ENCODE measurements around the gene RPL36AL.
A peak's percentile ranks its signal among the peaks of the same experiment; 100 is the strongest.
"Not testable (repeated sequence)": the region's sequence is repeated elsewhere in the genome, so short reads cannot be mapped to it uniquely, and the experiment has no call there.

The RPL36AL gene

DNA sequence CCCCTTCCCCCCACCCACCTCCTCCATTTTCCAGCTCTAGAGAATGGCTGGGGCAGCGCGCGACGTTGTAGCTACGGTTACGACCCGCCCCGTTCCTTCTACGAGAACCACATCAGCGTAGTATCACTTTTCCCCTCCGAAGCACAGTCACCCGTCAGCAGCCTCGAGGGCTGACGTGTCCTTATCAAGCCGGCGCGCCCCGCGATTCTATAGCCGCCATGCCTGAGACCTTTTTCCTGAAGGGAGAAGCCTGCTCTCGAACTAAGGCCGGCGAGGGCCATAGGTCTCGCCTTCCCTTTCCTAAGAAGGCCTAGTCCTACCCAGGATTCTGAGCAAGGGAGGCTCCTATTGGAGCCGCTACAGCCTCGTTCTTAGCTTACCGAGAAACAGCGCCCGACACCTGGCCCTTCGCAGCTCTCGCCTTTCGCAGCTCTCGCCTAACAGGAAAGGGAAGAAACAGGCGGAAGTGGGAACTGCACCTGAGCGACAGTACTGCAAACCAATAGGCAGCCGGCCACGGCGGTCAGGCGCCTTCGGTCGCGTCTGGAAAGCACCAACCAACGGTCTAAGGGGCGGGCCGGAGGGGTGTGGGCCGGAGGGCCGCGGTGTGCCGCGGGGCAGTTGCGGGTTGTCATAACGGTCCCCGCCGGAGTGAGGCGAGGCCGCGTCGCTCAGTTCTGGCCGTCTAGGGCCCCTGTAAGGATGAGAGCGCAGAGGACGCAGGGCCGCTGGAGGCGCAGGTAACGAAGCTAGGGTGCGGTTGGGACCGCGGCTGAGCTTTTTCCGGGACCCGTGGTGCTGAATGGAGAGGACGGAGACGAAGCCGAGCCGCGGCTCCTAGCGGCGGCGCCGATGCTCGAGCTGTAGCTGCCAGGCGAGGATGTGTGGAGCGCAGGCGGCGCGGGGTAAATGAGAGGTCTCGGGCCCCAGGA is at the start of gene RPL36AL, which contains the start of gene MGAT2:
Gene RPL36AL, minus strand, starts transcription at position 445 of the 932 bp plus-strand sequence. CDS start 1,522 bp downstream, outside the sequence.
Gene MGAT2, plus strand, starts transcription at position 618 of the 932 bp plus-strand sequence. CDS start 470 bp downstream, outside the sequence.
- DNase-seq (ENCODE audit: low read depth) = peak; percentile 91

DNA sequence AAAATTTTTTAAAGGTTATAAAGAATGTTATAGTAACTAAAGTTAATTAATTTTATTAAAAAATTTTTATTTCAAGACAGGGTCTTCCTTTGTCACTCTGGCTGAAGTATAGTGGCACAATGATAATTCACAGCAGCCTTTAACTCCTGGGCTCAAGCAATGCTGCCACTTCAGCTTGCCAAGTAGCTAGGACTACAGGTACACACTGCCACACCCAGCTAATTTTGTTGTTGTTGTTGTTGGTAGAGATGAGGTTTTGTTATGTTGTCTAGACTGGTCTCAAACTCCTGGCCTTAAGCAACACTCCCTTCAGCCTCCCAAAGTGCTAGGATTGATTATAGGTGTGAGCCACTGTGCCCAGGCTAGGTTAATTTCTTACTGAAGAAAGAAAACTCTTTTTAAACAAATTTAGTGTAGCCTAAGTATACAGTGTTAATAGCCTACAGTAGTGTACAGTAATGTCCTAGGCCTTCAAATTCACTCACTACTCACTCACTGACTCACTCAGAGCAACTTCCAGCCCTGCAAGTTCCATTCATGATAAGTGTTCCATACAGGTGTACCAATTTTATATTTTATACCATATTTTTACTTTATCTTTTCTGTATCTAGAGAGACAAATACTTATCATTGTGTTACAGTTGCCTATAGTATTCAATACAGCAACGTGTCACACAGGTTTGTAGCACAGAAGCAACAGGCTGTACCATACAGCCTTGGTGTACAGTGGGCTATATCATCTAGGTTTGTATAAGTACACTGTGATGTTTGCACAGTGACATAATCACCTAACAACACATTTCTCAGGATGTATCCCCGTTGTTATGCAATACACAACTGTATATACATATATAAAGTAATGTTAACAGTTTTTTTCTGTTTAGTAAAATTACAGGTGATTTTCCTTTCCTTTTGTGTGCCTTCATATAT is 39.4 kb upstream of the RPL36AL start:
- no peak for DNase-seq (ENCODE audit: low read depth)

DNA sequence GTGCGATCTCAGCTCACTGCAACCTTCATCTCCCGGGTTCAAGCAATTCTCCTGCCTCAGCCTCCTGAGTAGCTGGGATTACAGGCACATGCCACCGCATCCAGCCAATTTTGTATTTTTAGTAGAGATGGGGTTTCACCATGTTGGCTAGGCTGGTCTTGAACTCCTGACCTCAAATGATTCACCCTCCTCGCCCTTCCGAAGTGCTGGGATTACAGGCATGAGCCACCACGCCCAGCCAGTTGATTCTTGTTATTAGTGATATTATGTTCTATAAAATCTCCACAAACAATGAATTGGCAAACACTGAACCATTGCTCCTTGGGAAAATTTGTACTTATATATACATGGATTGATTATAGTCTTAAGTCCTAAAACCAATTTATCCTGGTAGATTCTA is 37.1 kb upstream of the RPL36AL start:
- not testable (repeated sequence) for DNase-seq (ENCODE audit: low read depth)

DNA sequence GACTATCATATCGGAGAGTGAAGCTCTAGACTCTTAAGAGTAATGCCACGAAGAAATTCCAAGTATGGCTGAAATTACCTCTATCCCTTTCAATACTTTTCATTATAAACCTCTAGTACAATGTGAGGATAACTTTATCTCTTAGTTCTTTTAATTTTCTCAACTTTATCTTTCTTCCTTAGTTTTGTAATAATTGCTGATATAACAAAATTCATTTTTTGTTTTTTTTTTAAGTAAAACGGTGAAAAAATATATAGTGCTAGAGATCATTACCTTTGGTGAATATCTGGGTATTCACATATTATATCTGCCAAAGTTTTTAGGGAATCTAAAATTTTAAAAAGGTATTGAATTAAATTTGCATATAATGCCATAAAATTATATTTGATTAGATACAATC is 34.1 kb upstream of the RPL36AL start:
- no peak for DNase-seq (ENCODE audit: low read depth)

DNA sequence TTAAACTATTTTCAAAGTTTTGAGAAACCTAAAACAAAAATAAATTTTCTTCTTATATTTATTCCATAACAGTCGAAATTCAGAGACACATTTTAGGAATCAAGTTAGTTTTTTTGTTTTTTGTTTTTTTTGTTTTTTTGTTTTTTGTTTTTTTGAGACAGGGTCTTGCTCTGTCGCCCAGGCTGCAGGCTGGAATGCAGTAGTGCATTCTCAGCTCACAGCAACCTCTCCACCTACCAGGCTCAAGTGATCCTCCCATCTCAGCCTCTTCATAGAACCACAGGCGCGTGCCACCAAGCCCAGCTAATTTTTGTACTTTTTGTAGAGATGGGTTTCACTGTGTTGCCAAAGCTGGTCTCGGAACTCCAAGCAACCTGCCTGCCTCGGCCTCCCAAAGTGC is 33.1 kb upstream of the RPL36AL start:
- no peak for DNase-seq (ENCODE audit: low read depth)

DNA sequence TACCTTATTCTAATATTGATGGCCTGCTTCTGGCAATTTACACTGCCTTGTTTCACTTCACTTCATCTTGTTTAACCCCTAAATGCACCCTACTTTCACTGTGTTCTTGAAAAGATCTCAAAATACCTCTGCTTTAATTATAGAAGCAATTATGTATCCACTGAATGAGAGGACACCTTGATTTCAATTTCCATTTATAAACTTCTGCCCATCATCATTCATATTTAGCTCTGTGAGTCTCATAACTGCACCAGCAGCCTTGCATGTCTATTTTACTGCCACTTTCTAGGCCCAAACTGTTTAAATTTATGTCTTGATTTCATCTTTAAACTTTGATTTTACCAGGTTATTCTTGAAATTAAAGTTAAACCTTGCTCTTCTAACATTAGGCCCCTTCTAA is 21.7 kb upstream of the RPL36AL start:
- no peak for DNase-seq (ENCODE audit: low read depth)

DNA sequence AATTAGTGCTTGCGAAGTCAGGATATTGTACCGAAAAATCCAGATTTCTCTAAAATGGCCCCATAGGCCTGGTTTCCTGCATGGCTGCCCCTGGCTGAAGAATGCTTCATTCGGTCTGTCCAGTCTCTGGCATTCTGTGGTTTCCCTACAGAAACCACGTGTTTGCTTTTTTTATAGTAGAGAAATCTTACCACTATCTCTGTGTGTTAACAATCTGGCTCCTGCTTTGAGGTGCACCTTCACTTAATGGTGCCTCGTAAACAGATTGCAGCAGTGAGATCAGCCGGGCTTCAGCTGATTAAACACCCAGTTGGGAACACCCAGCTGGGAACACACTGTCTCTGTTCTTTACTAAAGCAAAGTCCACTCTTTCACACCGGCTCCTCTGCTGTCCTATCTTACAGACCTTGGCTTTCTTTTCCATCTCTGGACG is 21.3 kb upstream of the RPL36AL start:
- DNase-seq (ENCODE audit: low read depth) = no peak

DNA sequence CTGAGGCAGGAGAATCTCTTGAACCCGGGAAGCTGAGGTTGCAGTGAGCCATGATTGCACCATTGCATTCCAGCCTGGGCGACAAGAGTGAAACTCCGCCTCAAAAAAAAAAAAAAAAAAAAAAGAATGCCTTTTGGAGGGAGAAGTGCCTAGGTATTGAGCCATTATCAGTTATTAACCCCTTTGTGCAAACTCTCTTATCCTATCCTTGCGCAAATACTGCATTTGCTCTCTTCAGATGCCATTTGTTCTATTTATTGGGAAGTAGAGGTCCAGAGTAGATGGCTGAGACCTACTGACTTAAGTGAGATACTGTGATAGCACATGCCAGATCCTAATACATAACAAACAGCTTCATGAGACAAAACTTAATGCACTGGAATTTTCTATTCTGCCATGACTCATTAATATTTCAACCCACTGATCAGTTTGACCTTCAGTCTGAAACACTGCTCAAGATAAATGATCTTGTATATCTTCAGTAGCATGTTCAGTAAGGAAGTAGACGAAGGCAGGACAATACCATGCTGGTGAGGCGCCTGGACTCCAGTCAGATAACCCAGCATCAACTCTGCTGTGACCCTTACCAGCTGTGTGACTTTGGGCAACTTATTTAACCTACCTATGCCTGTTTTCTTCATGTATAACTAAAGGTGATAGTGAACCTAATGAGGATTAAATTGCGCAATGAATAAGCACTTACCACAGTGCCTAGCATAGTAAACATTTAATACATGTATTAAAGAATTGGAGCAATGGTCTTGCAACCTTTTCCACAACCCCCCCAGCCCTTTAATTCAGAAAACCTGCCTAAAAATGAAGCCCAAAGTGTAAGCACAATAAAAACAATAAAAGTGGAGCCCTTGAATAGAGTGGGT is 20.4 kb upstream of the RPL36AL start:
- no peak for DNase-seq (ENCODE audit: low read depth)

DNA sequence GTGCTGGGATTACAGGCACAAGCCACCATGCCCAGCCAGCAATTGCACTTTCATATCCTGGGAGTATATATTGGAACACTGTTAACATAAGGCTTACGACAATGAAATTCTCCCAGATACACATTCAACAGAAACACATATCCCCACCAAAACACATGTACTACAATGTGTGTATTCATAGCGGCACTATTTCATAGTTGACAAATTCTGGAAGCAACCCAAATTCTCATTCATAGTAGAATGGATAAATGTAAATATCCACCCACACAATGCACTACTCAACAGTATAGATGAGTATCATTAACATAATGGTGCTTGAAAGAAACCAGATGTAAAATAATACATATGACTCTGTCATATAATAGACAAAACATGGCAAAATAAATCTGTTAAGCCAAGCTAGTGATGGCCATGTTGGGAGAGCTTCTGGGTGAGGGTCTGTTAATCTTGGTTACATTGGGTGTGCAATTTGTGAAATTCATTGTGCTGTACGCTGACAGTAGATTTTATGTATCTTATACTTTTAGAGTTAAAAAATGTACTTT is 17.2 kb upstream of the RPL36AL start:
- no peak for DNase-seq (ENCODE audit: low read depth)

DNA sequence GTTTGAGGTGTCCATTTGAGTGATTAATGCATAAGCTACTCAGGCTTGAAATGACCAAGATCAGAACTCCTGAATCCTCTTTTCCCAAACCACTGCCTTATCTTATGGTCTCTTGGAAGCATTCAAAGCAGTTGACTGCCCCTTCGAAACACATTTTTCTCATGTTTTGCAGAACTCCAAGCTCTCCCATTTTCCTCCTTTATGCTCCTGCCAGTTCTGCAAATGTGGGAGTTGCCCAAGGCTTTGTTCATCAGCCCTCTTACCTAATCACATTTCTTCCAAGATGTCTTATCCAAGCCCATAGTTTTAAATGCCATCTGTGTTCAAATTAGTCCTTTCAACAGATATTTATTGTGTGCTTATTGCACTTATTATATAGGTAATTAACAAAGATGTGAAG is 16.4 kb upstream of the RPL36AL start:
- no peak for DNase-seq (ENCODE audit: low read depth)

DNA sequence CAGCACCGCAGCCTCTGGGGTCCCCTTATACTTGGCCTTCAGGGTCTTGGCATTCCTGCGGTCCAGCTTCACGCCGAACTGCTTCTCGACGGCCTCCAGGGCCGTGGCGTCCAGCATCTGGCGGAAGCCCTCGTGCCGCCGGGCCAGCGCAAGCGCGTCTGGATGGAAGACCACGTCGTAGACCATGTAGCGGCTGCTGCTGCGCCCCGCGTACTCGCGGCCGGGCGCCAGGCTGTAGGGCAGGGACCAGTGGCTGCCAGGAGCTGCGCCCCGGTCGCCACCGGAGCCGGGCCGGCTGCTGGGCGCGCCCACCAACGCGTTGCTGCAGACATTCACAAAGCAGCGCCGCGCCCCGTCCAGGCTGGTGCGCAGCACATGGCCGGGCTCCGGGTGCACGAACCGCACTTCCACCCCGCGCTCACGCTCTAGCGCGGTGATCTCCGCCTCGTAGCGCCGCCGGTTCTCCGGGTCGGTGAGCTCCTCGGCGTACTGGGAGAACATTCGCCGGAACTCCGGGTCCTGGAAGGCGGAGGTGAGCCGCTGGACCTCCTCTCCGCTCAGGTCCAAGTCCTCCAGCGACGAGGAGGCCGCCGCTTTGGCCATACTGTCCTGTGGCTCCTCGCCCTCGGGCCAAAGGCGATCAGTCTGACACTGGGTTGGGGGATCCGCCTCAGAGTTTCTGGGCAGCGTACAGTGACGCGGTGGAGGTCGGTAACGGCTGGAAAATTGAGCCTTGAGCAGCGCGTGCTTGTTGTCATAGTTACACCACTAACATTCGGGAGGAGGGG is 14.3 kb upstream of the RPL36AL start, which contains the start of gene DNAAF2:
Gene DNAAF2, minus strand, starts transcription at position 698 of the 788 bp plus-strand sequence. Its CDS starts 95 bp downstream, at position 603.
- DNase-seq (ENCODE audit: low read depth) = no peak

DNA sequence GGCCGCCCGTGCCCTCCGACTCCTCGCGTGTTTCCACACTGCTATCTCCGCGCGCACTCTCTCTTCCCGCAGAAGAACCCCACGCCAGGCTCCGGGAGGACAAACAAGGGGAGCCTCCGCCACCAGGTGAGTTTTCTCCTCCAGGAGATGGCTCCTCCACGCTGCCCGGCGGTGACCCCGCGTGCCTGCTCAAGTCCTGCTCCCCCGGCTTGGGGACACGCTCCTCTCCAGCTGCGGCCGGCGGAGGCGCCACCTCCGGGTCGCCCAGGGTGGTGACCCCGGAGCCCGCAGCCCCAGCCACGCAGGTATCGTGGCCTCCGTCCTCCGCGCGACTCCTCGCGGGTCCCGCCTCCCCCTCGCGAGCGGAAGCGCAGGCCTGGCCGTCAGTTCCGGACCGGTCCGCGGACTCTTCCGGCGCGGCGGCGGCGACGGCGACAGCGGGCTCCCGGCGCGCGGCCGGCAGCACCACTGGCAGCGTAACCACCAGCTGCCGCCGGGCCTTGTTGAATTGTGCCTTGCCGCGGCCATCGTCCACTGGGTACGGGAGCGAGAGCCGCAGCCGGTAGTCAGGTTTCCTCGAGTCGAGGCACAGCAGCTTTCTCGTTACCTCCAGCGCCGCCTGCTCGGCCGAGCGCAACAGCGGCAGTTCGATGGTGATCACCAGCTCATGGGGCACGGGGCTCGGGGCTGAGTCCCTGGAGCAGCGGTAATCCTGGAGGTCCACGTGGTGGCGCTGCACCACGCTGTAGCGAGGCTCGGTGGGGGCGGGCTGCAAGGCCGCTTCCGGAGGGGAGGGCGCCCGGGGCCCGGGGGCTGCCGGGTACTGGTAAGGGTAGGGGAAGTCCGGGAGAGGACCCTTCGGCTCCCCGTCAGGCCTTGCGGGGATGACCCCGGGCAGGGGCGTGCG is 13.5 kb upstream of the RPL36AL start:
- peak; percentile 75 for DNase-seq (ENCODE audit: low read depth)

DNA sequence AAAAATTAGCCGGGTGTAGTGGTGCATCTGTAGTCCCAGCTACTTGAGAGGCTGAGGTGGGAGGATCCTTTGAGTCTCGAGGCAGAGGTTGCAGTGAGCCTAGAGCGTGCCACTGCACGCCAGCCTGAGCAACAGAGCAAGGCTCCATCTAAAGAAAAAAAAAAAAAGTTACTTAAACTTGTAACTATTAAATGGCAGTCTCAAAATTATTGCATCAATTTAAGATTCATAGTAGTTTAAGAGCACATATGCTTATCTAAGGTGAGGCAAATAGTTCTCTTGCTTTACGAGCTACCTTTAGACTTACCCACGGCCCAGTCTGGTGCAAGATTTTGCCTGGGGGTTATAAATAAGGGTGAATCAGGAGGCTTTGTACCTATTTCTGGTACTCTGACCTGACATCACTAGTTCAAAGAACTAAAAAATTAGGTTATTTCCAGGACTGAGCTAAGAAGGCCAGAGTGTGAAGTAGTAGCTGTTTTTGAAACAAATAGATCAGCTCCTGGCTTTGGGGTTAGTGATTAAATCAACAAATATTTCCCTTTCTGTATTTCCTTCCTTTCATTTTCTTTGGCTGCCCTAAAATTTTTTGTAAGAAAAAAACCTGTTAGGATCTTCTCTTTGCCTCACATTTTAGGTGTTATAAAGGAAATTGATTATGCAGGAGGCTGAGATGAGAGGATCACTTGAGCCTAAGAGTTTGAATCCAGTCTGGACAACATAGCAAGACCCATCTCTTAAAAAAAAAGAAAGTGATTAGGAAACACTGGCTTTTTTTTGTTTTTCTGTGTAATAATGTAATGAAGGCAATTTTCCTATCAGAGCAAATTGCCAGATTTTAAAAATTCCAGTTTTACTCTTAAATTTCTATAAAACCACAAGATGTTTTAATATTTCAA is 3.8 kb upstream of the RPL36AL start:
- no peak for DNase-seq (ENCODE audit: low read depth)

DNA sequence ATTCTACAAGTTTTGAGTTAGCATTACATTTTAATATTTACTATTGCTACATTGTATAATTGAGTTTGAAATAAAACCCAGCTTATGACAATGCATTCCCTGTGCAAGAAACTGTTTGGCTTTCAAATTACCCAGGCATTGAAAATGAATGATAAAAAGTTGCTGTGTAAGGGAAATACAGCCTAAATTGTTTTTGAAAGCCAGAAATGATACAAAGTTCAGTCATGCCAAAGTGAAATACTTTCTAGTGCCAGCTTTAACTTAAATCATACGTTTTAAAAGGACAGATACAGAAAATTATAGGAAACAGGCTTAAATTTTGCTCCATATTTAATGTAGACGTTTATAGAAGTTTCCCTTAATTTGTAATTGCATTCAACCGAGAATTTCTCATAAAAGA is 3.0 kb upstream of the RPL36AL start:
- no peak for DNase-seq (ENCODE audit: low read depth)

DNA sequence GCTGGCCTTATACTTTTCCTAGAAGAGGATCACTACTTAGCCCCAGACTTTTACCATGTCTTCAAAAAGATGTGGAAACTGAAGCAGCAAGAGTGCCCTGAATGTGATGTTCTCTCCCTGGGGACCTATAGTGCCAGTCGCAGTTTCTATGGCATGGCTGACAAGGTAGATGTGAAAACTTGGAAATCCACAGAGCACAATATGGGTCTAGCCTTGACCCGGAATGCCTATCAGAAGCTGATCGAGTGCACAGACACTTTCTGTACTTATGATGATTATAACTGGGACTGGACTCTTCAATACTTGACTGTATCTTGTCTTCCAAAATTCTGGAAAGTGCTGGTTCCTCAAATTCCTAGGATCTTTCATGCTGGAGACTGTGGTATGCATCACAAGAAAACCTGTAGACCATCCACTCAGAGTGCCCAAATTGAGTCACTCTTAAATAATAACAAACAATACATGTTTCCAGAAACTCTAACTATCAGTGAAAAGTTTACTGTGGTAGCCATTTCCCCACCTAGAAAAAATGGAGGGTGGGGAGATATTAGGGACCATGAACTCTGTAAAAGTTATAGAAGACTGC is 1.7 kb upstream of the RPL36AL start:
- no peak for DNase-seq (ENCODE audit: low read depth)

DNA sequence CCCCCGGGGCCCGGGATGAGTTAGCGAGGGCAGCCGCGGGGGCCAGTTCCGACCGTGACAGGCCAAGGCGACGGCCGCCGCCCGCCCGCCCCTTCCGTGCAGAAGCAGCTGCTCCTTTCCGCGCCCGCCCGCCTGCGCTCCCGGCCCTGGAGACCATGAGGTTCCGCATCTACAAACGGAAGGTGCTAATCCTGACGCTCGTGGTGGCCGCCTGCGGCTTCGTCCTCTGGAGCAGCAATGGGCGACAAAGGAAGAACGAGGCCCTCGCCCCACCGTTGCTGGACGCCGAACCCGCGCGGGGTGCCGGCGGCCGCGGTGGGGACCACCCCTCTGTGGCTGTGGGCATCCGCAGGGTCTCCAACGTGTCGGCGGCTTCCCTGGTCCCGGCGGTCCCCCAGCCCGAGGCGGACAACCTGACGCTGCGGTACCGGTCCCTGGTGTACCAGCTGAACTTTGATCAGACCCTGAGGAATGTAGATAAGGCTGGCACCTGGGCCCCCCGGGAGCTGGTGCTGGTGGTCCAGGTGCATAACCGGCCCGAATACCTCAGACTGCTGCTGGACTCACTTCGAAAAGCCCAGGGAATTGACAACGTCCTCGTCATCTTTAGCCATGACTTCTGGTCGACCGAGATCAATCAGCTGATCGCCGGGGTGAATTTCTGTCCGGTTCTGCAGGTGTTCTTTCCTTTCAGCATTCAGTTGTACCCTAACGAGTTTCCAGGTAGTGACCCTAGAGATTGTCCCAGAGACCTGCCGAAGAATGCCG is 872 bp upstream of the RPL36AL start:
- peak; percentile 39 for DNase-seq (ENCODE audit: low read depth)

DNA sequence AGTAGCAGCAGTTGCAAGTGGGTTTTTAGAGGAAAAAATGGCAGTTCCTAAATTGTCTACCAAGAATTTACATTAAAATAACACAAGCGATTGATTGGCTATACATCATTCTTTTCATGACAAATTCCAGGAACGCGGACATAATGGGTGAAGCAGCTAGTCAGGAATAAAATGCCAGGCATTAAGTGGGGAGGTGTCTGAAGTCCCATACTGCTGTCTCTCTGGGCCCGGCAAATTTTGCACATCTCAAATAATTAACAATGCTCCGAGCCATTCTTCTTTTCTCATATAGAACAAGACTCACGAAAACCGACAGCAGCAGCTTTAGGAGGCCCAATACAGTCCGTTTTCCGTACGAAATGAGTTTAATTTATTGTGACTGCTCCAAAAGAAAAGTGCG is 696 bp downstream of the RPL36AL start:
- DNase-seq (ENCODE audit: low read depth) = no peak
